Breast epithelium (tissue), 4 donors: ENCODE results near the gene QSER1. TPM values are rescaled to one million over a fixed set of nuclear protein-coding genes. Genes with fewer than 3 reads are reported as not detected.
"Not testable (repeated sequence)": the region's sequence is repeated elsewhere in the genome, so short reads cannot be mapped to it uniquely, and the experiment has no call there.

Experiments
- DNase-seq, 2 donors: peaks; one replicate each; pipeline ENCODE4 v3.0.0-alpha.2; 2019; ENCODE audit warnings: low spot score in 2 of 2
- H3K27ac ChIP-seq, 2 donors: fragments of 200-600 bp; sonication (generic) in 1 of 2; one replicate each; pipeline ENCODE4 v1.5.1; 2016 to 2019; ENCODE audit warnings: mild to moderate bottlenecking in 1 of 2
- H3K27me3 ChIP-seq, 2 donors: fragments of 200-600 bp; sonication (generic) in 1 of 2; one replicate each; pipeline versions ENCODE4 v1.5.1 to v1.6.0; 2017 to 2019; ENCODE audit warnings: control low read depth in 1 of 2, mild to moderate bottlenecking in 1 of 2
- H3K36me3 ChIP-seq: fragments of 200-600 bp; one replicate; pipeline ENCODE4 v1.5.1; 2019
- H3K4me1 ChIP-seq, 2 donors: fragments of 200-600 bp; sonication (generic); one replicate each; pipeline ENCODE4 v1.5.1; 2016 to 2019; ENCODE audit warnings: control low read depth in 1 of 2
- H3K4me3 ChIP-seq, 3 donors: fragments of 200-600 bp; sonication (generic); 1 replicate in 2 of 3; 2 replicates in 1 of 3; pipeline ENCODE4 v1.5.1; 2016 to 2019; ENCODE audit warnings: mild to moderate bottlenecking in 3 of 3, moderate library complexity in 2 of 3
- H3K9me3 ChIP-seq, 2 donors: fragments of 200-600 bp; sonication (generic) in 1 of 2; one replicate each; pipeline ENCODE4 v1.5.1; 2016 to 2019; ENCODE audit warnings: control low read depth in 1 of 2
- POLR2A ChIP-seq: fragments of 450-650 bp; IDR thresholded peaks from one replicate; pipeline ENCODE4 v1.6.1; 2016; ENCODE audit warnings: antibody characterized with exemption, mild to moderate bottlenecking, moderate library complexity
- POLR2AphosphoS5 ChIP-seq, 3 donors: sonication (generic); formaldehyde crosslinking; IDR thresholded peaks; one replicate each; pipeline ENCODE4 v1.6.1; 2017; ENCODE audit warnings: antibody characterized with exemption in 3 of 3
- intact Hi-C: fragments of 100-400 bp; cut with DNase I; formaldehyde crosslinking; loops from one replicate; pipeline ENCODE4 v1.15.1; 2023; ENCODE audit warnings: low total_unique reads
- total RNA-seq, 3 donors: library from RNA; depleted of rRNA; stranded (reverse); fragments of >200 nt; gene quantifications; one replicate each; pipeline ENCODE4 v1.1.0, GENCODE V29; 2016
- TF ChIP-seq, protein P1 (sequence below), 3 donors: fragments of 450-650 bp; IDR thresholded peaks; one replicate each; pipeline ENCODE4 v1.5.1; 2016 to 2017; ENCODE audit warnings: antibody characterized with exemption in 3 of 3, mild to moderate bottlenecking in 3 of 3, moderate library complexity in 3 of 3

Gene QSER1
- total RNA-seq, 3 donors from 2014 or later, result 34.4 to 55.3 (median 40.6) TPM

DNA sequence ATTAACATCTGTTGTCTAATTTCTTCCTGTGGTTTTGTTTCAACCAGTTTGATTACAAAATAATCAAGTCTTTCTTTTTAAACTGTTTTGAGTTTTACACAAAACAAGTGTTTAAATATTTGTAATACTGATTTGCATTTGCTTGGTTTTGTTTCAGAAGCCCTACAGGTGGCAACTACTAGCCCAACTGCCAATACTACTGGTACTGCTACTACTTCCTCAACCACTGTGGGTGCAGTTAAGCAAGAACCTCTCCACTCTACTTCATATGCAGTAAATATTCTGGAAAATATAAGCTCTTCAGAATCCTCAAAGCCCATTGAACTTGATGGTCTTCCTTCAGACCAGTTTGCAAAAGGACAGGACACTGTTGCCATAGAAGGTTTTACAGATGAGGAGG is 61.1 kb downstream of the QSER1 start:
- no peak overlapping the region for H3K4me3 ChIP-seq
- no peaks in the 10 kb centered on the region for H3K27me3 ChIP-seq
- H3K9me3 ChIP-seq, result no peaks in the 10 kb centered on the region
- DNase-seq, result no peak
- peaks cover 4% of the 10 kb centered on the region for H3K36me3 ChIP-seq
- no peak overlapping the region for H3K27ac ChIP-seq
- intact Hi-C loops, result no loop called here
- no peaks in the 10 kb centered on the region for H3K4me1 ChIP-seq
- TF ChIP-seq, protein P1, sequence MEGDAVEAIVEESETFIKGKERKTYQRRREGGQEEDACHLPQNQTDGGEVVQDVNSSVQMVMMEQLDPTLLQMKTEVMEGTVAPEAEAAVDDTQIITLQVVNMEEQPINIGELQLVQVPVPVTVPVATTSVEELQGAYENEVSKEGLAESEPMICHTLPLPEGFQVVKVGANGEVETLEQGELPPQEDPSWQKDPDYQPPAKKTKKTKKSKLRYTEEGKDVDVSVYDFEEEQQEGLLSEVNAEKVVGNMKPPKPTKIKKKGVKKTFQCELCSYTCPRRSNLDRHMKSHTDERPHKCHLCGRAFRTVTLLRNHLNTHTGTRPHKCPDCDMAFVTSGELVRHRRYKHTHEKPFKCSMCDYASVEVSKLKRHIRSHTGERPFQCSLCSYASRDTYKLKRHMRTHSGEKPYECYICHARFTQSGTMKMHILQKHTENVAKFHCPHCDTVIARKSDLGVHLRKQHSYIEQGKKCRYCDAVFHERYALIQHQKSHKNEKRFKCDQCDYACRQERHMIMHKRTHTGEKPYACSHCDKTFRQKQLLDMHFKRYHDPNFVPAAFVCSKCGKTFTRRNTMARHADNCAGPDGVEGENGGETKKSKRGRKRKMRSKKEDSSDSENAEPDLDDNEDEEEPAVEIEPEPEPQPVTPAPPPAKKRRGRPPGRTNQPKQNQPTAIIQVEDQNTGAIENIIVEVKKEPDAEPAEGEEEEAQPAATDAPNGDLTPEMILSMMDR (IDR thresholded peaks at IDR 0.05), result no peak
- no peak for TF ChIP-seq POLR2AphosphoS5 (IDR thresholded peaks at IDR 0.05)
- no peak for TF ChIP-seq POLR2A

DNA sequence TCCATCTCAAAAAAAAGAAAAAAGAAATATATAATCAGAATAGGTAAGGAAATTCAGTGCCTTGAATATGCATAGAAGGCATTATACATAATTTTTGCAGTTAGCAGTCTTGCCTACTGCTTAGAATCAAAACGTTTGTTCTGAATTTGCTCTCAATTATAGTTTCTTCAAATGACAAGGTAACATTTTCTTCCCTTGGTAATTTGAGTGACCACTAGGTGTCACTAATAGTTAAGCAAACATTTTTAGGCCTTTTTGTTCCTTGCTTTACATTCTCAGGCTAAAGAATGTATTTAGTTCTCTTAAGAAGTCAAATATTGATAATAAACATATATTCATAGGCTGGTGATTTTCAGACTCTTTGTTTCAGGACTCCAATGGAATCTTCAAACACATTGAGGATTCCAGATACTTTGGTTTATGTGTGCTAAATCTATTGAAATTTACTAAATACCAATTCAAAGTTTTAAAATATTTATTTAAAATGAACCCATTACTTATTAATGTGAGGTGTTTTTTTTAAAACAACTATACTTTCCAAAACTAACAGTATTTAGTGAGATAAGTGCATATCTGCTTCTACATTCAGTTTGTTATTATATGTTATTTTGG is 68.0 kb downstream of the QSER1 start:
- Histone ChIP-seq H3K4me1 (no peaks in the 10 kb centered on the region), H3K27ac (no peak overlapping the region), H3K4me3 (no peak overlapping the region), H3K9me3 (no peaks in the 10 kb centered on the region), H3K27me3 (no peaks in the 10 kb centered on the region), H3K36me3 (no peaks in the 10 kb centered on the region)
- TF ChIP-seq POLR2A (no peak), POLR2AphosphoS5 (IDR thresholded peaks at IDR 0.05) (no peak)
- TF ChIP-seq, protein P1 (IDR thresholded peaks at IDR 0.05), result peak; percentile 35 to 59 (median 56)
- DNase-seq, result no peak
- intact Hi-C loops, result loop anchor here (5.0 kb wide), 1 partner anchor 107 kb away; no protein-coding TSS in a partner anchor

DNA sequence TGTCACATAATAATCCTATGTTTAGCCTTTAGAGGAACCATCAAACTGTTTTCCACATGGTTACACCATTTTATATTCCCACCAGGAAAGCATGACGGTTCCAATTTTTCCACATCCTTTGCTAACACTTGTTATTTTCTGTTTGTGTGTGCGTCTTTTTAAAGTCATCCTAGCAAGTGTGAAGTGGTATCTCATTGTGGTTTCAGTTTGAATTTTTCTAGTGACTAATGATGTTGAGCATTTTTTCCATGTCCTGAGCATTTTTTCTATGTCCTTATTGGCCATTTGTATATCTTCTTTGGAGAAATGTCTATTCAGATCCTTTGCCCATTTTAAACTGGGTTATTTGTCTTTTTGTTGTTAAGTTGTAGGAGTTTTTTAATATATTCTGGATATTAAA is 69.4 kb downstream of the QSER1 start:
- H3K9me3 ChIP-seq, result no peaks in the 10 kb centered on the region
- H3K27ac ChIP-seq, result no peak overlapping the region
- H3K27me3 ChIP-seq, result no peaks in the 10 kb centered on the region
- H3K4me3 ChIP-seq, result no peak overlapping the region
- TF ChIP-seq, protein P1 (IDR thresholded peaks at IDR 0.05), result no peak
- TF ChIP-seq POLR2AphosphoS5 (IDR thresholded peaks at IDR 0.05) (no peak), POLR2A (no peak)
- intact Hi-C loops, result loop anchor here (5.0 kb wide), 1 partner anchor 105 kb away; no protein-coding TSS in a partner anchor
- no peaks in the 10 kb centered on the region for H3K4me1 ChIP-seq
- no peak for DNase-seq
- no peaks in the 10 kb centered on the region for H3K36me3 ChIP-seq

DNA sequence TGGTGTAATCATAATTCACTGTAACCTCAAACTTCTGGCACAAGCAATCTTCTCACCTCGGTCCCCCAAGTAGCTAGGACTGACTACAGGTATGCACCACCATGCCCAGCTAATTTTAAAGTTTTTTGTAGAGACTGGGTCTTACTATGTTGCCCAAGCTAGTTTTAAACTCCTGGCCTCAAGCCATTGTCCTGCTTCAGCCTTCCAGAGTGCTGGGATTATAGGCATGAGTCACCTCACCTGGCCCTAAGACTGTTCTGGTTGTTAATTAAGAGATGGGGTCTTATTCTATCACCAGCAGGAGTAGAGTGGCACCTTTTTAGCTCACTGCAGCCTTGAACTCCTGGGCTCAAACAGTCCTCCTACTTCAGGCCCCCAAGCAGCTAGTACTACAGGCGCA is 71.1 kb downstream of the QSER1 start:
- Histone ChIP-seq H3K27me3 (no peaks in the 10 kb centered on the region), H3K9me3 (no peaks in the 10 kb centered on the region), H3K4me3 (no peak overlapping the region), H3K4me1 (no peaks in the 10 kb centered on the region), H3K27ac (no peak overlapping the region), H3K36me3 (no peaks in the 10 kb centered on the region)
- TF ChIP-seq, protein P1 (IDR thresholded peaks at IDR 0.05), result no peak
- no peak for TF ChIP-seq POLR2A
- TF ChIP-seq POLR2AphosphoS5 (IDR thresholded peaks at IDR 0.05), result no peak
- no peak for DNase-seq
- intact Hi-C loops, result loop anchor here (5.0 kb wide), 1 partner anchor 104 kb away; no protein-coding TSS in a partner anchor

DNA sequence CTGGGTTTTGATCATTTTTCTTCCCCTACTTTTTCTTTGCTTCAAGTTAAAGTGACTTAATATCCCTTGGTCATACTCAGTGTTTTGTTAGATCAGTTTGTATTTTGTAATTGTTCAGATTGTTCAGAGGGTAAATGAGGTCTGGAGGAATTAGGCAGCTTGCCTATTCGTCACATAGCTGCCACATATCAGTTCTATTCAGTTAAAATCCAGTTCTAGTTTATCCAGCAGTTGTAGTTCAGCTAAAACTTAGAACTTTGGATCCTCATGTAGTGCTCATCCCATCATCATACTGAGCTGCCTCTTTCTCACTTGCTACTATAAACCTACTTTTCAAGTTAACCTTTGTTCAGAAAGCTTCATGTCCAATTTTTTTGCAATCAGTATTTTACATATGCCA is 75.9 kb downstream of the QSER1 start:
- intact Hi-C loops, result no loop called here
- H3K27ac ChIP-seq, result no peak overlapping the region

DNA sequence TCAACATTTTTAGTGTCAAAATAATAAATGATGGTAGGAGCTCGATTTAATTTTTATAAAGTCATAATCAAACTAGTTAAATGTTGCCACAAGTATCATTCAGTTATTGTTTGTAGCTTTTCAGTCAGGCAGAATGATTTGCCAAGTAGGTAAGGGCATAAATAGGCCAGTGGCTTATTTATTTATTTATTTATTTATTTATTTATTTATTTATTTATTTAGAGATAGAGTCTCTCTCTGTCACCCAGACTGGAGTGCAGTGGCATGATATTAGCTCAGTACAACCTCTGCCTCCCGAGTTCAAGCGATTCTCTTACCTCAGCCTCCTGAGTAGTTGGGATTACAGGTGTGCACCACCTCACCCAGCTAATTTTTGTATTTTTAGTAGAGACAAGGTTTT is 79.6 kb downstream of the QSER1 start:
- H3K36me3 ChIP-seq, H3K27me3 ChIP-seq, H3K27ac ChIP-seq, H3K4me3 ChIP-seq, H3K9me3 ChIP-seq, H3K4me1 ChIP-seq, intact Hi-C loops, DNase-seq: not testable (repeated sequence)

More for the DNA sequence above, 75.9 kb downstream of the QSER1 start:
- no peak for DNase-seq
- TF ChIP-seq POLR2AphosphoS5 (IDR thresholded peaks at IDR 0.05), result no peak
- no peak for TF ChIP-seq POLR2A
- no peaks in the 10 kb centered on the region for H3K27me3 ChIP-seq
- no peaks in the 10 kb centered on the region for H3K9me3 ChIP-seq
- no peaks in the 10 kb centered on the region for H3K4me1 ChIP-seq
- no peaks in the 10 kb centered on the region for H3K36me3 ChIP-seq
- H3K4me3 ChIP-seq, result no peak overlapping the region
